HG02852 (cell line): Measurements from ENCODE around the gene ISCU.

Experiments used
- ATAC-seq: cut with Tn5 transposase; IDR thresholded peaks from one replicate; pipeline ENCODE4 v1.9.1; 2021; ENCODE audit warnings: mild to moderate bottlenecking, moderate library complexity; ENCODE audit not compliant: unreplicated experiment

The ISCU gene

DNA sequence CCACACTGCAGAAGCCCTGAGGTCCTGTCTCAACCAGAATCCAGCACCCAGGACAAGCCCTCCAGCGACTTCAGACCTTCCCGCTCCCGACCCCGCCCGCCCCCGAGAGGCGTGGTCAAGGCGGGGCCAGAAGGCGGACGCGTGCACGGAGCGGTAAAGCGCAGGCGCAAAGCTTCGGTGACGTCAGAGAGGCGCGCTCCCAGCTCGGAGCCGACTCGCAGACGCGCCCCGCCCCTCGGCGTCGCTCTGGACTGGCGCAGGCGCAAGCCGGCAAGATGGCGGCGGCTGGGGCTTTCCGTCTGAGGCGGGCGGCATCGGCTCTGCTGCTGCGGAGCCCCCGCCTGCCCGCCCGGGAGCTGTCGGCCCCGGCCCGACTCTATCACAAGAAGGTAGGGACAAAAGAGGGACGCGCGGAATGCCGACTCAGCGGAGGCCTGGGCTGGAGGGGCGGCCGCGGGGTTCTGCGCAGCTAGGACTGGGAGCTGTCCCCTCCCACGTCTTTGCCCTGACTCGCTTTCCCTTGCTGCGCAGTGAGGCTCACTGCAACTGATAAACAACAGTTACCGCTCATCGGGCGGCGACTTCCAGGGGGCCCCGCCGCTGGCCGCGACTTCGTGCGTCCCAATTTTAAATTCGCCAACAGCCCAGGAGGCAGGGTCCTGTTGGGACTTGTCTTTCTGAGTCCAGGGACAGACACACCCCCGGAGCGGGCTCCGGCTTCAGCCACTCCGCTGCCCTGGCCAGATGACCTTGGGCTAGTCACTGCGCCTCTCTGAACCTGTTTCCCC is at the start of gene ISCU:
TSS of gene ISCU (plus strand) at position 249 of the 788 bp plus-strand sequence. CDS start at position 276, 27 bp downstream.
- ATAC-seq: peak; percentile 53

DNA sequence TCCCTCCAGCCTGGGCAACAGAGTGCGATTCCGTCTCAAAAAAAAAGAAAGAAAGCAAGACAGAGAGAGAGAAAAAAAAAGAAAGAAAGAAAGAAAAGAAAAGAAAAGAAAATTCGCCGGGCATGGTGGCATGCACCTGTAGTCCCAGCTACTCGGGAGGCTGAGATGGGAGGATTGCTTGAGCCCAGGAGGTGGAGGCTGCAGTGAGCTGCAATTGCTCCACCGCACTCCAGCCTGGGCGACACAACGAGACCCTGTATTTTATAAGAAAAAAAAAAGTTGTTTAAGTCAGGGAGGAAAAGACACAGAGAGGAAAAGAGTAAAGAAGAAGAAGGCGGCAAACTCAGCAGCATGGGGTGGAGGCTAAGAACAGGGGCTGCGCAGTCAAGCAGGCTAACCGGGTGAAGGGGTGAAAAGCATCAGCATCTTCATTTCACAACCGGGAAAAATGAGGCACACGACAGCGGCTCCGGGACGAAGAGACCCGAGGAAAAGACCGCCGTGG is 47.9 kb upstream of the ISCU start:
- ATAC-seq: no peak

DNA sequence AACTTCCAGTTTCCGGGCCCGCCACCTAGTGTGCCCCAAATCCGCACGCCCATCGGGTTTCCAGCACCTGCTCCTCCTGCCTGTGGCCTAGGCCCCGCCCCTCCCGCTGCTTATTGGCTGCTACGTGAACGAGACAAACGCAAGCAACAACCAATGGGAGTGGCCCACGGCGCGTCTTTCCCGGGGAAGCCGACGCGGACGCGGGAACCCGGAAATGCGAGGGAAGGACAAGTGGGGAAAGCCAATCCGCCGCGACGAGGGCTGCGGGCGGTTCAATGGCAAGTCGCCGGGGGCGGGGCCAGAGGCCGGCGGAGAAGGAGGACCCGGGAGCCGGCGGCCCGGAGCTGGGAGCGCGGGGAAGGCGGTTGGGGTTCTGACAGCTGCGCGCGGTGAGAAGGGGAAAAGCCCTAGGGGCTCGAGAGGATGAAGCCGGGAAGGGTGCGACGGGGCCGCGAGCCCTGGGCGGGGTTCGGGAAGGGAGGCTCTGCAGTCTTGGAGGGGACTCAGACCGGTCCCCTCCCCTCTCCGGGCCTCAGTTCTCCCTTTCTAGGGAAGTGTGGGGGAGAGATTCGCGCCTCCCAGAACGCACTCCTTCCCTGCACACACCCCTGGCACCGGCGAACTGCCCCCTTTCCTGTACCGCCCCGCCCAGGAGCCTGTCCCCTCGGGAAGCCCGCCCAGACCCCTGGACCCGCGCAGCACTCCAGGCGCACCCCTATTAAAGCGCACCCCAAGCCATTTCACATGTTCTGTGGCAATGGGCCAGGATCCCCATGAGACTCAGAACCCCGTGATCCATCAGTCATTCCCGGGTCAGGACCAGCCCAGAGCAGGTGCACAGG is 47.2 kb upstream of the ISCU start, which contains the start of gene FICD:
TSS of gene FICD (plus strand) at position 305 of the 842 bp plus-strand sequence. CDS start 1,696 bp downstream, outside the sequence.
- peak; percentile 80 for ATAC-seq

DNA sequence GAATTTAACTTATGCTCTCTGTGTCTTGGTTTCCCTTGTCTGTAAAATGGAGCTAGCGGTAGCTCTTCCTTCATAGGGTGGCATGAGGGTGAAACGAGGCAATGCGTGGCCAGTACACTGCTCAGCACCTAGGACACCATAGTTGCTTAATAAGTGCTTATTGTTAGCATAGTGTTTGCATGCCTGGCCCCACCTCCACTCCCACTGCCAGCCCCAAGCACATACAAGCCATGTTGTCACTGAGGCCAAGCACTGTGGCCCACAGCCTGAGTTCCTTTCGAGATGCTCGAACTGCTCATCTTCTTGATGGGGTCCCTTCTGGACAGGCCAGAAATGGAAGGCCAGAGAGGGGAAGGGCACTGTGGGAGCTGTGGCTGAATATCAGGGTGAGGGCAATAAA is 46.5 kb upstream of the ISCU start:
- no peak for ATAC-seq

DNA sequence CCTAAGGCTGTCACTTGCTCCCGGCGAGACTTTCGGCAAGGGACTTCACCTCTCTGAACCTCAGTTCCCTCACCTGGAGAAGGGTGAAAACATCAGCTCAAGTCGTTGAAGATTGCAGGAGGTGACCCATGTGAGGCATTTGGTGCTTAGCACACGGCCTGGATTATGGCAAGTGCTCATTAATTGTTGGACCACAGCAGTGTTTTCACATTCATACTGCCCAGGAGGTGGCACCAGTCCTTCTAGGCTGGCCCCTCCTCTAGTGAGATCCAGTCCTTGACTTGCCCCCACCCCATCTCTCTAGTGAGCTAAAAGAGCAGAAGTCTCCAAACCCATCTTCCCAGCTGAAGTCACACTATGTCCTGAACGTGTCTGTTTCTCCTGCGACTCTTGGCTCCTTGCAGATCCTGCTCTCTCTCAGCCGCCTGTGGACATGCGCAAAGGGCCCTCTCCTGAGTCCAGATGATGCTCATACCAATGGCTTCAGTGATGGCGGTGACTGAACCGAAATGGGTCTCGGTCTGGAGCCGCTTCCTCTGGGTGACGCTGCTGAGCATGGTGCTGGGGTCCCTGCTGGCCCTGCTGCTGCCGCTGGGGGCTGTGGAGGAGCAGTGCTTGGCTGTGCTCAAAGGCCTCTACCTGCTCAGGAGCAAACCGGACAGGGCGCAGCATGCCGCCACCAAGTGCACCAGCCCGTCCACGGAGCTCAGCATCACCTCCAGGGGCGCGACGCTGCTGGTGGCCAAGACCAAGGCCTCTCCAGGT is 45.7 kb upstream of the ISCU start:
- no peak for ATAC-seq

DNA sequence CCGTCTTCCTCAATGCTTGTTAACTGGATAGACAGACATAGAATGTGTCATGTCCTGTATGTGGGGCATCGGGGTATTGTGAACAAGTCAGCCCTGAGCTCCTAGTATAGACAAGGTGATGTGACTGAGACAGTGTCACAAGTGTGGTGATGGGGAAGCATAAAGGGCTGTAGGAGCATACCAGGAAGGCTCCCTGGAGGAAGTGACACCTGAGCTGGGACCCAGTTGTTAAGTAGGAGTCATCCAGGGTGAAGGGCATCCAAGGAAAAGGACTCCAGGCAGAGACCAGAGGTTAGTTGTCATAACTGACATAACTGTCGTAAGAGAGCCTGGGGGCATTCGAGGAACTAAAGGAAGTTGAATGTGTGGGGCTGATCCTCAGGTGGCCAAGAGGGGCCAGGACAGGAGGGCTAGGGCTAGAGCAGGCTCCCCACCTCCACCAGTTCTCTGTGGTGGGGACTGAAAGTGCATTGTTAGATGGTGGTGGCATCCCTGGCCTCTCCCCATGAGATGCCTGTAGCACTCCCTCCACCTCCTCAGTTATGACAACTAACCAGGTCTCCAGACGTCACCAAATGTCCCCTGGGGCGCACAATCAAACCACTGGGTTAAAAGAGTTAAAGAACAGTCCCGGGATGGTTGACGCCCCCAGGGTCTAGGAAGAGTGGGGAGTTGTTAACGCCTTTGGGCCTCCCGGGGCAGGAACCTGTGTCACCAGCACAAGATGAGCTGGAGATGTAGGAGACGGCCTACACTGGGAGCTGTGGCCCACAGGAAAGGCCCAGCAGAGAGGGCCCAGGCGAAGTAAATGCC is 44.9 kb upstream of the ISCU start:
- ATAC-seq: no peak

DNA sequence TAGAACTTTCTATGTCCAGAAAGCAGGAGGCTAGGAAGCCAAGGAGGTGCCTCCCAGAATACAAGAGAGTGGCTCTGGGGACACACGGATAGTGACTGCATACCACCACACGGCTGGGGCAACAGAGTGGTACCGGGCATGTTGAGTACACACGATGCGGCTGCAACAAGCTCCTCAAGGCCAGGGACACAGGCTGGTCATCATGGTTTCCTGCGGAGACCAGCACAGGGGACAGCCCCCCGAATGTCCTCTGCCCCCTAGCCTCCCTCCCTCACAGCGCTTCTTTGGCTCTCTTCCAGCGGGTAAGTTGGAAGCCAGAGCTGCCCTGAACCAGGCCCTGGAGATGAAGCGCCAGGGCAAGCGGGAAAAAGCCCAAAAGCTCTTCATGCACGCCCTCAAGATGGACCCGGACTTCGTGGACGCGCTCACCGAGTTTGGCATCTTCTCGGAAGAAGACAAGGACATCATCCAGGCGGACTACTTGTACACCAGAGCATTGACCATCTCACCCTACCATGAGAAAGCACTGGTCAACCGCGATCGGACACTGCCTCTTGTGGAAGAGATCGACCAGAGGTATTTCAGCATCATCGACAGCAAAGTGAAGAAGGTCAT is 44.2 kb upstream of the ISCU start:
- no peak for ATAC-seq

DNA sequence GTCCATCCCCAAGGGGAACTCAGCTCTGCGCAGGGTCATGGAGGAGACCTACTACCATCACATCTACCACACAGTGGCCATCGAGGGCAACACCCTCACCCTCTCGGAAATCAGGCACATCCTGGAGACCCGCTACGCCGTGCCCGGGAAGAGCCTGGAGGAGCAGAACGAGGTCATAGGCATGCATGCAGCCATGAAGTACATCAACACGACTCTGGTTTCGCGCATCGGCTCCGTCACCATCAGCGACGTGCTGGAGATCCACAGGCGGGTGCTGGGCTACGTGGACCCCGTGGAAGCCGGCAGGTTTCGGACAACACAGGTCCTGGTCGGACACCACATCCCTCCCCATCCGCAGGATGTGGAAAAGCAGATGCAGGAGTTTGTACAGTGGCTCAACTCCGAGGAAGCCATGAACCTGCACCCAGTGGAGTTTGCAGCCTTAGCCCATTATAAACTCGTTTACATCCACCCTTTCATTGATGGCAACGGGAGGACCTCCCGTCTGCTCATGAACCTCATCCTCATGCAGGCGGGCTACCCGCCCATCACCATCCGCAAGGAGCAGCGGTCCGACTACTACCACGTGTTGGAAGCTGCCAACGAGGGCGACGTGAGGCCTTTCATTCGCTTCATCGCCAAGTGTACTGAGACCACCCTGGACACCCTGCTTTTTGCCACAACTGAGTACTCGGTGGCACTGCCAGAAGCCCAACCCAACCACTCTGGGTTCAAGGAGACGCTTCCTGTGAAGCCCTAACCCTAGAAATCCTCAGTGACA is 43.5 kb upstream of the ISCU start:
- ATAC-seq: no peak

DNA sequence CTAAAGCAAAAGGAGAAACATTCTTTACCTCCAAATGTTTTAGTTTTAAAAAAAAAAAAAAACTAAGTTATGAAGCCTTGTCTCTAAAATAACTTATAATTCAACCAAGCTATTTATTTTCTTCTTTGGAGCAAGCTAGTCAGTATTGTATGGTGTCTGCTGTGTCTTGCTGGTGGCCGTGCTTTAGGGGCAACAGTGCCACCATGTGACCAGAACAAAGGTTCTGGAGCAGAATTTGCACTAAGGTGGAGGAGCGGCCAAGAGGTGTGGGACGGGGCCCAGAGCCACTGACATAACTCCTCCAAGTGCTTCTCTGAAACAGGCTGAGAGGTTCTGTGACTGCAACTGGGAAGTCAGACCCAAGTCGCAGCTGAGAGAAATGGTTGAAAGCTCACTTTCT is 42.8 kb upstream of the ISCU start:
- ATAC-seq: no peak

DNA sequence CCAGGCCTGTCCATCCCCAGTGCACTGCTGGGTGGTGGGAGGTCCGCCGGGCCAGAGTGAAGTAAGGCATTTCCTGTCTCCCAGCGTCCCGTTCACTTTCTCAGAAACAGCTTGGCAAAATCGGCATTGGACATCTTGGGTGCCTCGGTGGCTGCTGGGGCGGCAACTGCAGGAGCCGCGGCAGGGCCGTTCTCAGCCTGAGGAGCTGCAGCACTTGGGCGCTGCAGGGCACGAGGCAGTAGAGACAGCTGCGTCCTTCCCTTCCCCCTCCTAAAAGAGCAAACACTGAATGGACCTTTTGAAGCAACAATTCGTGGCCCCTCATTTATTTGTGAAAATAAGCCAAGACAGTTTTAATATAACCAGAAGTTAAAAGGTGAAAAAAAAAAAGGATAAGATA is 39.0 kb upstream of the ISCU start:
- ATAC-seq: no peak

DNA sequence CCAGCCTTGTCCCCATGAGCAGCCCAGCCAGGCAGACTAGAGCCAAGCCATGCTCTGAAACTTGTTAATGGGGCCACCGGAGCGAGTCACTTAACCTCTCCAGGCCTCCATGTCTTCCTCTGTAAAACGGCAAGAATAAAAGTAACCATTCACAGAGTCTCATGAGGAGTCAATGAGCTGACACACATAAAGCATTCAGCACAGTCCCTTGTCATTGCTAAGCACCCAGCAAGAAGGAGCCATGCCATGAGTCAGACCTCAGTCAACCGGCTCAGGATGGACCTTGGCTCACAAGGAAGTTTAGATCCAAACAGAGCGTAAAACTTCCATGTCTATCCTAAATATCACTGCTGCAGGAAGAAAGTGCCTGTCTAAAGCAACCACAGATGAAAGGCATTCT is 36.7 kb upstream of the ISCU start:
- ATAC-seq: no peak

DNA sequence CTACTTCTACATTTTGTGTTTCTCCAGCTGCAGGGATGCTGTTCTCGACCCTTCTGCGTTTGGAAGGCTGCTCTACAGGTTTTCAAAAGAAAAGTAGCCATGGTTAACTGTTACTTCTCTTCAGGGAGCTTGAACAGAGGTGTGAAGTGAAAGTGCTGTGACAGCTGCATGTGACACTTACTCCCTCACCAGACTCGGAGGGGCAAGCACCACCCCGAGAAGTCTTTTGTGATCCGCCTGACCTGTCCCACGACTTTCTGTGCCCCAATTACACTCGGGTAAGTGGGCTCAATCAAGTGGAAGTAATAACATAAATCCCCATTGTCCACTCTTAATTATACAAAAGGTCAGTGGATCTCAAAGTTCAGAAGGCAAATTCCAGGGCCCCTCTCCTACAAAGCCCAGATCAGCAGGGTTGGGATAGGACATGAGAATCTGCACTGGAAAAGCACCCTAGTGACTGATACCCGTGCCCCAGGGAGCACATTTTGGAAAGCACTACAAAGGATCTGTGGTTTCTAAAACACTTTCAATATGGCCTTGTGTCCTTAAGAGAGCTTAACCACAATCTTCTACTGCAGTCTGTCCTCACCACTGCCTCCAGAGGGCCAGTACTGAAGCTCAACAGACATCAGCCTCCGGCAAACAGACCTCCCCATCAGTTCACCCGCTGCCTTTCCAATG is 35.8 kb upstream of the ISCU start:
- ATAC-seq: no peak

DNA sequence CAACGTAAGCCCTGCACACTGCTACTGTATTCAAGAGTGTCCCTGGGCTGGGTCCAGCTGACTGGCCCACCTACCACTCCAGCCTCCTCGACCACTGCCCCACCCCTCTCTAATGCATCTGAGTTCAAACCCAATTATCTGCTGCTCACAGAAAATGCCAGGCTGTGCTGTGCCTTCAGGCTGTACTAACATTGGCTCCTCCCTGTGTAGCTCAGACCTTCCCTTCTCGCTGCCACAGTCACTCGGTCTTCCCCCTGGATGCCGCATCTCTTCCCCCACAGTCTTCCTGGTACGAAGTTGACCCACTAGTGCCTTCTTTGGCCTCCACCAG is 35.3 kb upstream of the ISCU start:
- ATAC-seq: no peak

DNA sequence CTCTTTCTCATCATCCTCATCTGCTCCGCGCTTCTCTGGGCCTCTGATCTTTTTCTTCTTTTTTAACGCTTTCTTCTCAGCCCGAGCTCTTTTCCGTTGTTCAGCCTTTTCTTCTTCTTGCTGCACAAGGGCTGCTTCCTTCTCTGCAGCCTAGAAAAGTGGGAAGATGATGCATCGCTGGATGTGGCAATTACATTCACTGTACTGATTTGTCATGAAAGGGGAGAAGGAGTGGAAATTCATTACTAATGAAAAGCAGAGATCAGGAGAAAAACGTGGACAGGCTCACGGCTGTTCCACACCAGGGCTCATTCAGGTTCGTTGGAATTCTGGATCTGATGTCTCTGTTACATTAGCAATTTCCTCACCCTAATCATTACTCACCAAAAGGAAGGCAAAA is 32.2 kb upstream of the ISCU start:
- no peak for ATAC-seq

DNA sequence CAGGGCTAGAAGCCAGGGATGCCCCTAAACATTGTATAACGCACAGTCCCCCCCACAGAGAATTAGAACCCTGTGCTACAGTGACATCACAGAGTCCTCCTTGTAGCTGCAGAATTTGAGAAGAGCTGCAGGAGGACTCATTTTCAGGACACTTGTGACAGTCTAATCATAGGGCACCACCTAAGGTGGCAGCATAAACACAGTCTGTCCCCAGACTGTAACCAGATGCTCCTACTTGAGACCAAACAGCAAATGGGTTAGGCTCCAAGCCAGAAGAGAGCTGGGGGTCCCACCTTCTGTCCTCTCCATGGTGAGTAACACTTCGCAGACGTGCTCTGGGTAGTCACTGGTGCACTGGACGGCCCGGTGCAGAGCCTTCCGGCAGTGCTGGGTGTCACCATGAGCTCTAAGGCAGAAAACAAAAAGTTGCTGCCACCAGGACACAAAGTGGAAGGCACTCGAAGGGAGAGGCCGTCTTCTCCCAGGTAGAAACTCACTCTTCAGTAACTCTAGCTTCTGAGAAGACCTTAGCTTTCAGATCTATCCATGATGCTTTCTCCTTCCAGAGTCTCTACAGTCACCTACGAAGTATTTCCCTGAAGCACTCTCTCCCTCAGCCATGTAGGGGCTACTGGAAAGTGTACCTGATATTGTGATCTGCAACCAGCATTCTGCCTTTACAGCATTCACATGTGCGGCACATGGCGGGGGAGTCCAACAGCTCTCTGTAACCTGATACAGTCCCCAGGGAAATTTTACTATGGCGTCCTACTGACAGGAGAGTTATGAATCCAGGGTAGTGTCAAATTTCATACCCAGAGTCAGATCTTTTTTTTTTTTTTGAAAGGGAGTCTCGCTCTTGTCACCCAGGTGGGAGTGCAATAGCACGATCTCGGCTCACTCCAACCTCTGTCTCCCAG is 30.2 kb upstream of the ISCU start:
- ATAC-seq: no peak

DNA sequence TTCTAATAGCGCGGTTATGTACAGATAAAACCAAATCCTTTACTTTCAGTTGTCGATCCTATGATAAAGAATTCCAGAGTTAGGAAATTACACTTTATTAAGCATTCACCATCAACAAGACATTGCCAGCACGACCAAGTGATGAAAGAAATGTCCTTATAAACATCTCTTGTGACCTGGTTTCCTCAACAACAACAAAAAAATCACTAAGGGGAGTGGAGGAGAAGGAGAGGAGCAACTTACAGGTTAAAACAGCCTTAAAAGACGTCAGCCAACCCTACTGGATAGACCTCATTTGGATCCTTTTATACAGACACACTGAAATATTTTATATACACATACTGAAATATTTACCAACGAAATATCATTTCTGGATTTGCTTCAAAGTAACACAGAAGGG is 24.2 kb upstream of the ISCU start:
- no peak for ATAC-seq

DNA sequence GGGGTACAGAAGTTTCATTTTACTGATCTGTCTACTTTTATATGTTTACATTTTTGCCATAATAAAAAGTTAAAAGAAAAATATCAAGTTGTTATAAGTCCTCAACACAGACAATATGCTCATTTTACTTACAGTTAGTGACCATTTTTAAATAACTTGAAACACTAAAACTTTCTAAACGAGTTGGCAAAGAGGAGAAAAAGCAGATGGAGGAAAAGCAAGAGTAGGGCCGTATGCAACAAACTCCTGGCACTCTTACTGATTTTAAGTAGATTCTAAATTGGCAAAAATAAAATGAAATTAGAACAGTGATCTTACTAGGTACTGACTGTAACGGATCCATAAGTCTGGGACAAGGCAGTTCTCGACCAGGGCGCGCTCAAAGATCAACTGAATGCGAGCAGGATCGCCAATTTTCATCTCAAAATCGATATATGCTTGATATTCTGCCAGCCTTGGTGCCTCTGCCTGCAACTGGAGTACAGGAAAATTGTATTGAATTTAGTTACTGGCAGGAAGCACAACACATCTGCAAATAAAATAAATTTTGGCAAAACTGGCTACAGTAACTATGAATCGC is 23.7 kb upstream of the ISCU start:
- ATAC-seq: no peak
